Right atrium auricular region (tissue), 2 donors: ENCODE results near the gene SLC40A1. TPM values are rescaled to one million over a fixed set of nuclear protein-coding genes. Genes with fewer than 3 reads are reported as not detected.

Experiments
- DNase-seq: peaks from one replicate; pipeline ENCODE4 v3.0.0-alpha.2; 2019; ENCODE audit warnings: low spot score
- H3K27ac ChIP-seq, 2 donors: fragments of 200-600 bp; sonication (generic); 1 replicate in 1 of 2; 2 replicates in 1 of 2; pipeline ENCODE4 v1.5.1; 2016 to 2019
- H3K27me3 ChIP-seq, 2 donors: fragments of 200-600 bp; sonication (generic); one replicate each; pipeline versions ENCODE4 v1.5.1 to v1.6.0; 2017 to 2019
- H3K36me3 ChIP-seq: fragments of 200-600 bp; sonication (generic); one replicate; pipeline ENCODE4 v1.5.1; 2016
- H3K4me1 ChIP-seq, 2 donors: fragments of 200-600 bp; sonication (generic); one replicate each; pipeline versions ENCODE4 v1.5.1 to v1.6.0; 2017 to 2019
- H3K4me3 ChIP-seq, 2 donors: fragments of 200-600 bp; sonication (generic); 1 replicate in 1 of 2; 2 replicates in 1 of 2; pipeline ENCODE4 v1.5.1; 2017 to 2019; ENCODE audit warnings: mild to moderate bottlenecking in 1 of 2, moderate library complexity in 1 of 2
- H3K9me3 ChIP-seq, 2 donors: fragments of 200-600 bp; sonication (generic); one replicate each; pipeline ENCODE4 v1.5.1; 2019
- CTCF ChIP-seq, 2 donors: fragments of 200-600 bp; sonication (generic); IDR thresholded peaks; one replicate each; pipeline ENCODE4 v1.5.1; 2019; ENCODE audit warnings: antibody characterized with exemption in 2 of 2
- total RNA-seq, 2 donors: library from RNA; depleted of rRNA; stranded (reverse); fragments of >200 nt; gene quantifications; one replicate each; pipeline ENCODE4 v1.1.0, GENCODE V29; 2016

The SLC40A1 gene
- total RNA-seq, 2 donors from 2014 or later = 57.7 to 132 TPM

- Histone ChIP-seq H3K4me3 (peak overlapping the region in 1 of 2 donors; percentile 6), H3K36me3 (no peaks in the 10 kb centered on the region), H3K27ac (peak overlapping the region in 1 of 2 donors; percentile 0), H3K4me1 (peaks cover 0 to 20% of the 10 kb centered on the region in 2 donors), H3K9me3 (no peaks in the 10 kb centered on the region), H3K27me3 (no peaks in the 10 kb centered on the region)
- no peak for DNase-seq
- no peak for TF ChIP-seq CTCF (IDR thresholded peaks at IDR 0.05)
Measured at GRCh38 chr2:189527041-189527750, 53.4 kb downstream of the SLC40A1 start.

- H3K9me3 ChIP-seq = no peaks in the 10 kb centered on the region
- TF ChIP-seq CTCF (IDR thresholded peaks at IDR 0.05) = no peak
- no peak overlapping the region for H3K27ac ChIP-seq
Measured at GRCh38 chr2:189526241-189526640, 54.3 kb downstream of the SLC40A1 start.

GRCh38 chr2:189524746-189525145 lies 55.8 kb downstream of the SLC40A1 start:
- TF ChIP-seq CTCF (IDR thresholded peaks at IDR 0.05) = no peak
- DNase-seq = no peak
- H3K27me3 ChIP-seq = no peaks in the 10 kb centered on the region

More at GRCh38 chr2:189526241-189526640, 54.3 kb downstream of the SLC40A1 start:
- DNase-seq = no peak
- Histone ChIP-seq H3K27me3 (no peaks in the 10 kb centered on the region), H3K4me3 (no peak overlapping the region), H3K4me1 (peaks cover 0 to 20% of the 10 kb centered on the region in 2 donors), H3K36me3 (no peaks in the 10 kb centered on the region)

DNA sequence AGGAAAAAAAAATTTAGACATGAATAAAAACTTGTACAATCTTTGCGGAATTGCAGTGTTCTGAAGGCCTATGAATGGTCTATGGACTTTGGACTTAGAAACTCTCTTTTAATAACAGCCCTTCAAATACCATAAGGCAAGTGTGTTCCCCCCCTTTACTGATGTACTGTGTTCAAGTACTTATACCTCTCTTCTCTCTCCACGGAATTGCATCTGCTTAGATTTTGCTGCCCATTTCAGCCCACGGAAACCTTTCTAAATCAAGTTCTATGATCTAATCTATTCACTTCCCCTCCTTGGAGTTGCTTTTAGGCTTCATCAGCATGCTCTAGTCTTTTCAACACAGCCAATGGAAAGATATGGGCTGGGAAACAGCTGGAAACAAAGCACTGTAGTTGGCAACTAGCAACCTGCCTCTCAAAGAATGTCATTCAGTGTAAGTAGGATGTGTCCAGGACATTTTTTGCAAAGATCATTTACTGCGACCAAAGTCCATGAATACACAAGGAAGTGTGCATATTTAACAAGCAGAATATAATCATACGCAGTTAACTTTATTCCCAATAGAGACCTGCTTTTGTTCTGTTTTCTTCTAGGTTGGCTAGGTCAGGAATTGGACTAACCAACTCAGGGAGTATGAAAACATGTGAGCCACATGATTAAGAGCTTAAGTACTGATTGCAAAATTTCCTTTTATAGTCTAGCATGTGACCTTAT lies 58.0 kb downstream of the SLC40A1 start:
- DNase-seq = no peak

More at GRCh38 chr2:189524746-189525145, 55.8 kb downstream of the SLC40A1 start:
- Histone ChIP-seq H3K27ac (no peak overlapping the region), H3K9me3 (no peaks in the 10 kb centered on the region), H3K36me3 (no peaks in the 10 kb centered on the region), H3K4me3 (no peak overlapping the region), H3K4me1 (peaks cover 0 to 20% of the 10 kb centered on the region in 2 donors)

More for the DNA sequence above, 58.0 kb downstream of the SLC40A1 start:
- Histone ChIP-seq H3K27me3 (no peaks in the 10 kb centered on the region), H3K4me3 (no peak overlapping the region), H3K4me1 (peaks cover 0 to 11% of the 10 kb centered on the region in 2 donors), H3K27ac (peak overlapping the region; percentile 33 to 49), H3K36me3 (no peaks in the 10 kb centered on the region), H3K9me3 (no peaks in the 10 kb centered on the region)
- TF ChIP-seq CTCF (IDR thresholded peaks at IDR 0.05) = no peak
